ENCODE results near the gene PRRC2B. TPM values are rescaled to one million over a fixed set of nuclear protein-coding genes. Genes with fewer than 3 reads are reported as not detected.
A peak's percentile ranks its signal among the peaks of the same experiment; 100 is the strongest.
"Not testable (repeated sequence)": the region's sequence is repeated elsewhere in the genome, so short reads cannot be mapped to it uniquely, and the experiment has no call there.

The PRRC2B gene
- total and polyA plus RNA-seq, 3 donors from 2014 or later: 111 to 213 (median 175) TPM

- TF ChIP-seq CTCF (IDR thresholded peaks at IDR 0.05) (no peak), POLR2A (IDR thresholded peaks at IDR 0.05) (no peak)
- Histone ChIP-seq H3K27ac (no peak overlapping the region), H3K9me3 (no peaks in the 10 kb centered on the region), H3K4me3 (no peak overlapping the region), H3K4me1 (no peaks in the 10 kb centered on the region), H3K36me3 (ENCODE audit: low read depth, missing control alignments) (no peaks in the 10 kb centered on the region), H3K27me3 (no peaks in the 10 kb centered on the region)
- intact Hi-C loops (cut with DNase I; ENCODE audit: low total_unique reads): no loop called here
- 77 to 86% methylated on average over 10 of the region's 10 CpGs for WGBS, 2 donors
- DNase-seq: no peak
These were observed 45.0 kb upstream of the PRRC2B start for GRCh38 chr9:131348631-131349521.

GRCh38 chr9:131349522-131349880 is 44.4 kb upstream of the PRRC2B start:
- Histone ChIP-seq H3K4me3 (peak overlapping the region in 1 of 2 donors; percentile 20), H3K36me3 (ENCODE audit: low read depth, missing control alignments) (no peaks in the 10 kb centered on the region), H3K27ac (no peak overlapping the region), H3K4me1 (no peaks in the 10 kb centered on the region), H3K9me3 (no peaks in the 10 kb centered on the region), H3K27me3 (no peaks in the 10 kb centered on the region)
- no peak for DNase-seq
- intact Hi-C loops (cut with DNase I; ENCODE audit: low total_unique reads): no loop called here
- TF ChIP-seq POLR2A (IDR thresholded peaks at IDR 0.05): no peak
- no peak for TF ChIP-seq CTCF (IDR thresholded peaks at IDR 0.05)
- 51 to 62% methylated on average over 2 to 5 of the region's 5 CpGs for WGBS, 2 donors

- H3K36me3 ChIP-seq (ENCODE audit: low read depth, missing control alignments): no peaks in the 10 kb centered on the region
- H3K27ac ChIP-seq: no peak overlapping the region
- no peaks in the 10 kb centered on the region for H3K27me3 ChIP-seq
- 3 to 8% methylated on average over 23 to 27 of the region's 27 CpGs for WGBS, 2 donors
- H3K4me3 ChIP-seq: peak overlapping the region; percentile 20 to 38
- H3K9me3 ChIP-seq: no peaks in the 10 kb centered on the region
- intact Hi-C loops (cut with DNase I; ENCODE audit: low total_unique reads): loop anchor here (5.0 kb wide), 1 partner anchor 392 kb away; the partner anchor contains the start of gene RAPGEF1
- no peaks in the 10 kb centered on the region for H3K4me1 ChIP-seq
- peak; percentile 96 for DNase-seq
- TF ChIP-seq CTCF (IDR thresholded peaks at IDR 0.05): peak; percentile 74 to 86 (median 85)
- TF ChIP-seq POLR2A (IDR thresholded peaks at IDR 0.05): no peak
These were observed 43.9 kb upstream of the PRRC2B start for GRCh38 chr9:131349881-131350563.

GRCh38 chr9:131356479-131356878 is 37.4 kb upstream of the PRRC2B start:
- intact Hi-C loops (cut with DNase I; ENCODE audit: low total_unique reads); H3K9me3 ChIP-seq; H3K27ac ChIP-seq: not testable (repeated sequence)

GRCh38 chr9:131358556-131358955 is 35.3 kb upstream of the PRRC2B start:
- no peaks in the 10 kb centered on the region for H3K9me3 ChIP-seq
- H3K4me3 ChIP-seq: no peak overlapping the region
- 85 to 92% methylated on average over 10 of the region's 10 CpGs for WGBS, 2 donors
- no peak for DNase-seq
- no peaks in the 10 kb centered on the region for H3K4me1 ChIP-seq
- H3K27ac ChIP-seq: no peak overlapping the region
- H3K27me3 ChIP-seq: no peaks in the 10 kb centered on the region
- intact Hi-C loops (cut with DNase I; ENCODE audit: low total_unique reads): no loop called here
- H3K36me3 ChIP-seq (ENCODE audit: low read depth, missing control alignments): no peaks in the 10 kb centered on the region
- TF ChIP-seq CTCF (IDR thresholded peaks at IDR 0.05): no peak
- TF ChIP-seq POLR2A (IDR thresholded peaks at IDR 0.05): no peak

More at GRCh38 chr9:131356479-131356878, 37.4 kb upstream of the PRRC2B start:
- H3K4me3 ChIP-seq; H3K27me3 ChIP-seq; H3K36me3 ChIP-seq (ENCODE audit: low read depth, missing control alignments); H3K4me1 ChIP-seq: not testable (repeated sequence)
- DNase-seq: peak; percentile 65
- WGBS, 2 donors: 42 to 50% methylated on average over 5 to 6 of the region's 6 CpGs

Data from testis (tissue), 3 donors.